Prostate gland (tissue), 2 donors: ENCODE data around the gene ITM2C.

ENCODE experiments used
- CTCF ChIP-seq, 4 experiments: fragments of 200-600 bp in 2 of 4; fragments of 450-650 bp in 2 of 4; sonication (generic) in 2 of 4; IDR thresholded peaks; 1 replicate in 3 of 4; 2 replicates in 1 of 4; pipeline ENCODE4 v1.5.1; 2016 to 2019; ENCODE audit warnings: antibody characterized with exemption in 4 of 4, mild to moderate bottlenecking in 2 of 4, moderate library complexity in 2 of 4
- POLR2A ChIP-seq: fragments of 450-650 bp; IDR thresholded peaks from one replicate; pipeline ENCODE4 v1.6.1; 2016; ENCODE audit warnings: antibody characterized with exemption, mild to moderate bottlenecking
- POLR2AphosphoS5 ChIP-seq: sonication (generic); formaldehyde crosslinking; IDR thresholded peaks from one replicate; pipeline ENCODE4 v1.6.1; 2017; ENCODE audit warnings: antibody characterized with exemption

GRCh38 chr2:230874456-230874855 lies 9.7 kb downstream of the ITM2C start:
- TF ChIP-seq CTCF (IDR thresholded peaks at IDR 0.05): no peak
- no peak for TF ChIP-seq POLR2AphosphoS5
- no peak for TF ChIP-seq POLR2A
